Lung microvascular endothelial cell (primary cell): ENCODE data around the gene TEAD1. TPM values are rescaled to one million over a fixed set of nuclear protein-coding genes. Genes with fewer than 3 reads are reported as not detected.

Experiments used
- DNase-seq, 2 donors: peaks; one replicate each; pipeline versions ENCODE4 v3.0.0 to v3.0.0-alpha.2; 2010; ENCODE audit warnings: low read depth in 2 of 2
- total RNA-seq: library from RNA; depleted of rRNA; stranded (reverse); fragments of >200 nt; gene quantifications from 2 replicates; pipeline ENCODE4 v1.2.1, GENCODE V29; 2014

The TEAD1 gene
- total RNA-seq, 1 donor from 2014 or later = 22.8 TPM

GRCh38 chr11:12979928-12980689 is 305.9 kb downstream of the TEAD1 start:
- DNase-seq = no peak

DNA sequence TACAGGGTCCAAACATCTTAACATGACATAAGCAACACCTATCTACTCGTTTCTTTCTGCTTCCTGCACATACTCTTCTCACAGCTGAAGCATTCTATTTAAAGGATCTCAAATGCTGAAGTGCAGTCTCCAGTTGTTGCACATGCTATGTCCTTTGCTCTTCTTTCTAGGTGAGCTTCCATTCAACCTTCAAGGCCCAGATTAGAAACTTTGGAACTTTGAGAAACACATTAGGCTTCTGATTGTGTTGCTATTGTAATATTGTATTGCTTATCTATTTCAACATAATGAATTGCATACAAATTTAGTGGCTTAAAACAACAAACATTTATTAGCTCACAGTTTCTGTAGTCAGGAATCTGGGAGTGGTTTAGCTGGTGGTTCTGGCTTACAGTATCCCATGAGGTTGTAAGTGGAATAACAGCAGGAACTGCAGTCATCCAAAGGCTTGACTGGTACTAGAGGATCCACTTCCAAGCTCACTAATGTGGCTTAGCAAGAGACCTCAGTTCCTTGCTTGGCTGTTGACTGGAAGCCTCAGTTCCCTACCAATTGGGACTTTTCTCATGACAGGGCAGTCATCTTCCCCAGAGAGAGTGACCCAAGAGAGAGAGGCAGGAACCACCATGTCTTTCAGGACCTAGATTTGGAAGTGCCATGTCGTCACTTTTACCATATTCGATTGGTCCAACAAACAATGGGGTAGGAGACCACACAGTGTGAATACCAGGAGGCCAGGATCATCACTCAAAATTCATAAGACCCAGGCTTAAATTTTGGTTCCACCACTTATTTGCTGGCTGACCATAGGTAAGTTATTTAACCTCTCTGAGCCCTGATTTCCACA is 307.7 kb downstream of the TEAD1 start:
- DNase-seq = peak in 1 of 2 donors; percentile 17

- no peak for DNase-seq
Observed at GRCh38 chr11:12983336-12983735, 309.1 kb downstream of the TEAD1 start.

DNA sequence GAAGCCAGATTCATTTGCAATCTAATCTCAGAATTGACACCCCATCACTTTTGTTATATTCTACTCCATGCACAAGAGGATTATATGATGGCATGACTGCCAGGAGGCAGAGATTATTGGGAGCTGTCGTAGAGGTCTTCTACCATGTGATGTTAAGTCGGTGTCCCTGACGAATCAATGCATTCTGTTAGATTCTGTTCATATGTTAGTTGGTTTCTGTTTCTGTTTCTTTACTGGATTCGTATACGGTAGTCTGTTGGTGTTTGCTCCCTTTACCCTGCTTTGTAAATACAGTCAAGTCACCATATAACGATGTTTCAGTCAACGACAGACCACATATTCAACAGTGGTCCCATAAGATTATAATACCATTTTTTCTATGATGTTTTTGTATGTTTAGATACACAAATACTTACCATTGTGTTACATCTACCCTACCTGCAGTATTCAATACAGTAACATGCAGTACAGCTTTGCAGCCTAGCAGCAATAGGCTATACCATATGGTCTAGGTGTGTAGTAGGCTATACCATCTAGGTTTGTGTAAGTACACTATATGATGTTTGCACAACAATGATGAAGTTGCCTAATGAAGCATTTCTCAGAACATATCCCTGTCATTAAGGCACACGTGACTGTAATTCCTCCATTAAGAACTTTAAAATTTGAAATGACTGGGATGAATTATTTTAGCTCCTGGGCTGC is 312.1 kb downstream of the TEAD1 start:
- no peak for DNase-seq

DNA sequence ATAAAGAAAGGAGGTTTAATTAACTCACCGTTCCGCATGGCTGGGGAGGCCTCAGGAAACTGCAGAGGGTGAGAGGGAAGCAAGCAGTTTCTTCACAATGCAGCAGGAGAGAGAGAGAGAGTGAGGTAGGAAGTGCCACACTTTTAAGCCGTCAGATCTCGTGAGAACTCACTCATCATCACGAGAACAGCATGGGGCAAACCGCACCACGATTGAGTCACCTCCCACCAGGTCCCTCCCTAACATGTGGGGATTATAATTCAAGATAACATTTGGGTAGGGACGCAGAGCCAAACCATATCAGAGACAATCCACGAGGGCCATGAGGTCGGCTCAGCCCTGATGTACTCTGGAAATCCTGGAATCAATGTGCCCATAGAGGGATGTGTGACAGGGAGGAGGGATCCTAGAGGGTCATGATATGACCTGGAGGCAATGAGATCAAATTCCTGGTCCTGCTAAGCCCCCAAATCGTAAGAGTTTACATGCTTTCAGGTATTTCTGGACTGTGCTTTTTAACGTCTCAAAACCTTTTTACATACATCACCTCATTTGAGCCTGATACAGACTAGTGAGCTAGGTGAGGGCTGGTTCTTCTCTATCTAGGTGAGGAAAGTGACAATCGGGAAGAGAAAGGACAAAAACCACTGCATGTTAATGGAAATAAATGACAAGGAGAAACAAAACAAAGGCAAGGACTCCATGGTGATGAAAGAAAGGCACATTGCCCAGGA is 315.4 kb downstream of the TEAD1 start:
- no peak for DNase-seq

- DNase-seq = no peak
Observed at GRCh38 chr11:12990162-12990480, 315.9 kb downstream of the TEAD1 start.

DNA sequence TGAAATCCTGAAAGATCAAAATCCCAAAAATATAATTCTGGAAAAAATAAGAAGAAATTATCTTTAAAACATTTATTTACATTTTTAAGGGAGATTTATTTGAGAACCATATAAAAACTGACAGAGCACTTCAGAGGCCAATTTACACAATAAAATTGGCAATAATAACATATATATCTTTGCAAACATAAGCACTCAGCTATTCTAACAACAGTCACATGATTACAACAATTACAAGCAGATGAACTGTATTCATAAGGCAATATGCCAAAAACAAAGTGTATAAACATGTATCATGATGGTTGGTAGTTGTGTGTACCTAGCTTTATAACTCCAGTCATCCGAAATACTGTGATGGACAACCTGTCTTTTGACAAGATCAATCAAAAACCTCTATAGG is 317.2 kb downstream of the TEAD1 start:
- no peak for DNase-seq

- DNase-seq = no peak
Observed at GRCh38 chr11:12993626-12994025, 319.4 kb downstream of the TEAD1 start.
